GM19467 (cell line): ENCODE measurements around the gene ONECUT1.

Source experiments
- ATAC-seq: cut with Tn5 transposase; IDR thresholded peaks from one replicate; pipeline ENCODE4 v1.9.1; 2021; ENCODE audit warnings: mild to moderate bottlenecking, moderate library complexity; ENCODE audit not compliant: unreplicated experiment

ONECUT1 gene

DNA sequence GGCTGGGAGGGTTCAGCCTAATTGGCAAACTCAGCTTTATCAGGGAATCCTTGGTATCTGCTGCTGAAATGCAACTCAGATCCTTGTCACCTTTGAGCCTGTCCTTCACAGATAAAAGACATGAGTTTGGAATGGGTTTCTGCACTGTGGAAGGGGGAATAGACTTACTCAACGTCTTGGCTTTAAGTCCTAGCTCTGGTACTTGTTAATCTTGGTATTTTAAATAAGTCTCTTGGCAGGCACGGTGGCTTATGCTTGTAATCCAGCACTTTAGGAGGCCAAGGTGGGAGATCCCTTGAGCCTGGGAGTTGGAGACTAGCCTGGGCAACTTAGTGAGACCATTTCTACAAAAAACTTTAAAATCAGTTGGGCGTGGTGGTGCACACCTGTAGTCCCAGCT lies 55.8 kb downstream of the ONECUT1 start:
- ATAC-seq = no peak

DNA sequence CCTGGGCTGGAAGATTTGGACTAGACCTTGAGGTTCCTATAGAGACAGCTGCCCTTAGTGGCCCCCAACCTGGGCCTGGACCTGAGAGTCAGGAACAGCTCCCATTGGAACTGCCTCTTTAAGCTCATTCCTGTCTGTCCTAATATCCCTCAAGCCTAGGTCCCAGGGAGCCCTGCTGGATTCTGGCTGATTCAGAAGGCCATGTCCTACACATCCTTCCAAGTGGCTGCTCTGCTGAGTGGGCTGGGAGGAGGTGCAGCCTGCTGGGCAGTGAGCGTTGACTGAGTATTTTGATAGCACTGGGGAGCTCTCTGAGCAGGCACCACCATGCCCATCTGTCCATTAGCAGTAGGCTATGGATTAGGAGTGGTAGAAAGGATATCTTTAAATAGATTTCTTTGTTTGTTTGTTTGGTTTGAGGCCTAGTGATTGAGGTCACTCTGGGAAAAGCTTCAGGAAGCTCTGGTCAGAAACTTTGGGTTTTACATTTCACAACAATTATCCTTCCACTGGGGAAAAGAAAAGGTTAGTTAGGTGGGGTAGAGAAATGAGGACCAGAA lies 56.4 kb downstream of the ONECUT1 start:
- no peak for ATAC-seq

DNA sequence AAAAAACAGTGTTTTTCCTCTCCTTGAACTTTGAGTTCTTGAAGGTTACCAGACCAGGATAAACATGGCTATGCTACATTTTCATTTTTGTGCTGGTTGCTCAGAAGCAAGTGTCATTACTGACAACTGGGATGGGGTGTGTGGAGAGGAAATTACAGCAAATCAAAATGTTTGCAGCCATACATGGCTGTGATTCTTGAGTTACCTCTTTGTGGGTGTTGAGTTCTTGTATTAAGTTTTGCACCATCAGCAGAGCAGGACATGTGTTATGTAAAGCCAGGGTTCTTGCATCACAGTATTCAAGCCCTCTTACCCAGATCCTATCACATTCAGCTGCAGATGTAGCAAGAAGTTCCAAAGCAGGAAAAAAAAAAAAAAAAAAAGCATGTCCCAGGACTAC lies 57.0 kb downstream of the ONECUT1 start:
- no peak for ATAC-seq

DNA sequence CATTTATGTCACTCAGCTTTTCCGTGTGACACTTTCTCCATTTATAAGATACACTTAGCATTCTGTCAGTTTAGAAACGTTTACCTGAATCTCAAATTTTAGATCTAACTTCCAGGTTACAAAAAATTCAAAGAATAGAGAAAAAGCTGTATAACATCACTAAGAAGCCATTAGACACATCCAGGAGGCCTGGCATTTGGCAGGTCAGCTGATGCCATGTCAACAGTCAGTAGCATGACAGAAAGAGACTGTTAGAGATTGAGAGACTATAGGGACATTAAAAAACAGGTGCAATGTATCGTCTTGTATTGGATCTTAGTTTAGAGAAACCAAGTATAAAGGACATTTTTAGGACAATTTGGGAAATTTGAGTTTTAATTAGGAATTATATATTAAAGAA lies 57.6 kb downstream of the ONECUT1 start:
- no peak for ATAC-seq

DNA sequence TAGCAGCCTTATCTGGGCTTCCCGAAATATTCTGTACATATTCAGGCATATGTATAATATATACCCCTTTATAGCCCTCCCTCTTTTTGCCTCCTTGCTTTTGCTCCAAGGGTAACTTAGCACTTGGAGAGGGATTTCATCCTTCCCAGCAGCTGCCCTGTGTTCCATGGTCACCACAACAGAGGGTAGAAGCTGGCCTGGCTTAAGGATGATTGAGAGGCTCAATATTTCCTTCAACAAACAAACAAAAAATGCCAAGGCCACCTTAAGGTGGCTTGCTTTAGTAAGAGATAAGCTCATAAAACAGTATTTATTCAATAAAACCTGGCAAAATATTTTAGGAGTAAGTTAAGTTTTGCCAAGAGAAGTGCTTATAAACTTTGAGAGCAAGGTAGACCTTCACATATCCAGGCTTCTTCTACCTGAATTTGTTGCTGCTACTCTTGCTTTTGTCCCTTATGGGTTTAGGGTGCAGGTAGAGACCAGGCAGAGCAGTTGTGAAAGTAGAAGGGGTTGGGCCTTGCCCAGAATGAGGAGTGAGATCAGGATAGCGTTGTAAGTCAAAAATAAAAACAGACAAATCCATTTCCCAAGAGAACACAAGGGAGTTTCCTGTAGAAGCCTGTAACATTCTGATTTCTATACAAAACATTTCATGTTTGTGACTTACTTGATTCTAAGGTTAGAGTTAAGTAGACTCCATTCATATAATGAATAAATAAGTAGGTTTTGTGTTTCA lies 58.2 kb downstream of the ONECUT1 start:
- no peak for ATAC-seq

DNA sequence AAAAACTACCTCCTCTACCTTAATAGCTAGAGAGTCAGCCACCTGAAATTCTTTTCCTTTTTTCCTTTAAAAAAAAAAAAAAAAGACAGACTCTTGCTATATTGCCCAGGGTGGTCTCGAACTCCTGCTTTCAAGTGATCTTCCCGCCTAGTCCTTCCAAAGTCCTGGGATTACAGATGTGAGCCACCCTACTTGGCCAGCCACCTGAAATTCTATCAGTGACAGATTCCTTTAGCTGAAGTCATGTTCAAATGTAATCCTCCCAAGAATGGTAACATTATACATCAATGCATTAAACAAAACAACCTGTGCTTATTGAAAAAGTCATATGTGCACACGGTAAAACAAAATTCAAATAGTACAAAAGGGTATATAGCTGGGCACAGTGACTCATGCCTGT lies 59.1 kb downstream of the ONECUT1 start:
- no peak for ATAC-seq

DNA sequence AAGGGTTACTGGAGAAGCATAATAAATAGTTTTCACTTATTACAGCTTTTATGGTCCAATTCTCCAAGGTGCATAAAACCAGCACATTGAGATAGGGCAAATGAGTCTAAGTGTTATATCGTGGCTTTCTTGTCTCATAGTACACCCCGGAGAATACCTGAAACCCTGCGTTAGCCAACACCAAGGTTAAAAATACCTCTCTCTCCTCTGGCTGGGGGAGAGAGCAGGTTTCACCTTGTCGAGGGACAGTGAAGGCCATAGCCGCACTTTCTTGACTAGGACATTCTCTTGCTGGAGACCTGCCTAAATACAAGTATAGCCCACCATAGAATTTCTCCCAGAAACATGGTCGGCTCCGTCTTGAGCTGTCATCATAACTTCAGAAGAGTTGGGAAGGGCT lies 59.5 kb downstream of the ONECUT1 start:
- ATAC-seq = no peak

DNA sequence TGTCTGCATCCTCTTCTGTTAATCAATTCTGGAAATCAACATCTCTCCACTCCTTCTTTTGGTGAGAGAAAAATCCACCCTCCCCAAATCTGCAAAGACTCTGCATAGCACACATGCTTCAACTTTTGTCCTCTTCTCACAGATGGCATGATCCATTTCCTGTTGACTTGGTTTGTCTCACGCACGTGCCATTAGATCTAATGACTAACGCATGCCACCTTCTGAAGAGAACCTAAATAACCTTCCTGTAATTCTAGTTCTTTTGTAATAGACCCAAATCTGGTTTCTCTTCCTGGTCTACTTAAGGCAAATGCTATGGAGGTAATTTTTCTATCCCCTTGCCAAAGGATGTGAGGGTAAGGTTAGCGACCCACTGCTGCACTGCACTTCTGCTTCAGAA lies 60.0 kb downstream of the ONECUT1 start:
- ATAC-seq = peak; percentile 67

DNA sequence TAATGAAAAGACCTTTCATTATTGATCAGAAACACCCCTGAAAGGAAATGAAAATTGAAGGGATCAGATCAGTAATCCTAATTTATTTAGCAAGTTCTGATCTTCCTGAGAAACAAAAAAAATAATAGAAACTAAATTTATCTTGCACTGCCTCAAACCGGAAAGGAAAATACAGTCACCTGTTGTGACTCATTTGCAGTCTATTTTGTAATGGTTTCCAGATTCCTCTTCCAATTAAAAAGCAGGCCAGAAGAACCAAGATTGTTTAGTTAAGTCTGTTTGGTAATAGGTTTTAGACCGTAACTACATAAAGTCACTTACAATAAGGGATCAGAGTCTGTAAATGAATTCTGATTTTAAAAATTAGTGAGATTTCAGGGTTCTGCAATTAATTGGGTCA lies 61.2 kb downstream of the ONECUT1 start:
- no peak for ATAC-seq

DNA sequence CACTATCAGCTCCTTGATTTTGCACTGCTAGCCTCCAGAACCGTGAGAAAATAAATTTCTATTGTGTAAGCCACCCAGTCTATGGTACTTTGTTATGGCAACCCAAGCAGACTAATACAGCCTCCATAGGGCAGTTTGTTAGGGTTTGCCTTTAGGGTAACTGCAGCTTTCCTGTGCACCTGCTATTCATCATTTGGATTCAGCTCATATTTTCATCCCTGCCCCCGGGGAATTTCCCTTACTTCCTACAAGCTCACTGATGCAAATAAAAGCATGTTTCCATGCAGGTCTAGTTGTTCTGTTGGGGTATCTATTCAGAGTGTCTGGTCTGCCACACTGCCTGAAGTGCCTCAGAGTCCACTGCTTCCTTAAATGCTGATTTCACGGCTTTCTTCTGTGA lies 62.3 kb downstream of the ONECUT1 start:
- no peak for ATAC-seq

DNA sequence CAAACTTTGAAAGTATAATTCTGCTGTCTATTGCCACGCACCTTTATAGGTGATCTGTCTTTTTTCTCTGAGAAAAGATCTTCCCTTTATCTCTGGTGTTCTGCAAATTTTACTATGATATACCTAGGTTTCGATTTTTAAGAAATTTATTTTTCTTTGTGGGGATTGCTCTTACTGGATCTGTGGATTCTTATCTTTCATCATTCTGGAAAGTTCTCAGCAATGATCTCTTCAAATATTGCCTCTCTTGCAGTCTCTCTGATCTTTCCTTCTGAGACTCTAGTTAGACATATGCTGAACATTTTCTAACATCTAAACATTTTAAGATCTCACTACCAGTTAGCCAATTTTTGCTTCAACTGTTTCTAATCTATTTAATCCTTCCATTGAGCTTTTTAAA lies 63.9 kb downstream of the ONECUT1 start:
- no peak for ATAC-seq

DNA sequence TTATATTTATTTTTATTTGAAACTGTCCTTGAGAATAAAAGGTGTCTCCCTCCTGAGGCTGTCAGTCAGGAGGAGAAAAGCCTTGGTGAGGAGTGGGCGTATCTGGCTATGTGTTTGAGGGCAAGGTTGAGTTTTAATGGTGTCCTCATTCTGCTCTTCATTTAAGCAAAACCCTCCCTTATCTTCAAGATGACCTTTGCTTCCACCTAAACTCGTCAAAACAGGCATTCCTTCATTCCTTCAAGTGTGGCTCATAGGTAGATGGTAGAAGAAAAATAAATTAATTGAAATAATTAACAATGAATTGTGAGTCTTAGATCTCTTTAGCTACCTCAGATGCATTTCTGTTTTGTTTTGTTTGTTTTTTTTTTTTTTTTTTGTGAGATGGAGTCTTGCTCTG lies 71.6 kb downstream of the ONECUT1 start:
- ATAC-seq = no peak

DNA sequence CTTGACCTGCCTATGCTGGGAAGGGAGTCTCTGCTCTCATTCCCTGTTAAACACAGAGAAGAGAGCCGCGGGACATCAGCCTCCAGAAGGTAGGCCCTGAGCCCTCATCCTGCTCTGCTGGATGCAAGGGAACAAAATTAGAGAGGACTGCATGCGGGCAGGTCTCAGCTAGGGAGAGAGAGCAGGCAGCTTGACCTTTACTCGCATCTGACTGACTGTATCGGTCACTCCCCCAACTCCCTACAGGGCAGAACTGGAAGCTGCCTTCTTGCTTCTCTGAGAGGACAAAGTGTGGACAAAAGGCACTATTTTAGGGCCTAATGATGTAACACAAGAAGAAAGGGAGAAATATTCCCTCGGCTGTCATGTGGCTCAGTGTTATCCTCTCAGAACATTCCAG lies 72.2 kb downstream of the ONECUT1 start:
- no peak for ATAC-seq

DNA sequence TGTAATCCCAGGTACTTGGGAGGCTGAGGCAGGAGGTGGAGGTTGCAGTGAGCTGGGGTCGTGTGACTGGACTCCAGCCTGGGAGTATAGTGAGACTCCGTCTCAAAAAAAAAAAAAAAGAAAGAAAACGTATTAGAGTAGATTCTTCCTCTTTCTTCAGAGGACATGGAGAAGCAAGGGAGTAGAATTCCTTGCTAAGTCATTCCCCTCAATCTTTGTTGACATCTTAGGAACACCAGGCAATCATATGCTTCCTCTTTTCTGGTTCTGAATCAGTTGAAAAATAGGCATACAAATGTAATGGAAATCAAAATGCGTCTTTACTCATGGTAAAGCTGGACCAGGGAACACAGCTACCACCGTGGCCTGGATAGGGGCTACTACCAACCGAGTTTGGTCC lies 72.7 kb downstream of the ONECUT1 start:
- no peak for ATAC-seq

DNA sequence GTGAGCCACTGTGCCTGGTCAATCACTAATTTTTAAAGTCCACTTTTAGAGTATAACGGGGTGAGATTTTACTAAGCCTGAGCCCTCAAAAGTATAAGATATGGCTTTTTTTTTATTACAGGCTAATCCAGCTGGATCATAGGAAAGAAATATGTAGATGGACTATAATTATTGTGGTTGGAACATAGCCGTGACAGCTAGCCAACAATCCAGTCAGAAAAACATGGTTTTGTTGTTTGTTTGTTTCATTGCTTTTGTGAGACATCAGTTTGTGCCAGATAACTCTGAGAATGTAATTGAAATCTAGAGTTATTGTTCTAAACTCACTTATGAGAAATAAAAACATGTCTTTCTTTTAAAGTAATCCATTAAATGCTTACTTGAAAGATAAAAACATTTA lies 73.6 kb downstream of the ONECUT1 start:
- ATAC-seq = no peak

DNA sequence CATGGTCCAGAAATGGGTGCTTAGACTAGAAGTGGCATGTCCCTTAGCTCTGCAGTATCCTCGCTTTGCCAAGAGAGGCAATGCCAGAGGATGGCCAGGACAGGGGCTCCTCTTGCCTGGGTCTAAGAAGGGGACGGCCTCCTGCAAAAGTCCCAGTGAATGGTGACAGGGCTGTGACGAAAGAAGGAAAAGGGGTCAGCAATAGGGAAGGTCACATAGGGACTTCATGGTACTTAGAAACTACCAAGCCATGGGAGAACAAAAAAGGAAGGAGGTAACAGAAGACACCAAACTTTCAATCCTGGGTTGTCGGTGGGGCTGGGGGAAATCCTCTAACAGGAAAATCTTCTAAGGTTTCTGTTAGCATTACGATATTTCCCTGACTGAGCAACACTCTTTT lies 74.7 kb downstream of the ONECUT1 start:
- no peak for ATAC-seq

DNA sequence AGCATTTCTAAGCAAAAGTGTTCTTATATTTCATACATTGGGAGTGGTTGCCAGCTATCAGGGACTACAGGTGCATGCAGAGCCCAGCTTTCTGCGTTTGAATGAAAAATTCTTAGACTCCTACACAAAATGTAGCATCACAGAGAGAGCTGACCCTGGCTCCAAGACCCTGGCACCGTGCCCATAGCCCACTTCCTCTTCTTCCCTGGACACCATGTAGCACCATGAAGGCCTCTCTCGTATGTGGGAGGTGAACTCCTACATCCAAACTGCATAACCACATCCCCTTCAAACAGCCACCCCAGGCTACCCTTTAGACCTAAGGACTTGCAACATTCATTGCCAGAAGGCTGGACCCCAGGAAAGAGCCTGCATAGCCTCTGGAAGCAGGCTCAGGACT lies 75.2 kb downstream of the ONECUT1 start:
- ATAC-seq = no peak

DNA sequence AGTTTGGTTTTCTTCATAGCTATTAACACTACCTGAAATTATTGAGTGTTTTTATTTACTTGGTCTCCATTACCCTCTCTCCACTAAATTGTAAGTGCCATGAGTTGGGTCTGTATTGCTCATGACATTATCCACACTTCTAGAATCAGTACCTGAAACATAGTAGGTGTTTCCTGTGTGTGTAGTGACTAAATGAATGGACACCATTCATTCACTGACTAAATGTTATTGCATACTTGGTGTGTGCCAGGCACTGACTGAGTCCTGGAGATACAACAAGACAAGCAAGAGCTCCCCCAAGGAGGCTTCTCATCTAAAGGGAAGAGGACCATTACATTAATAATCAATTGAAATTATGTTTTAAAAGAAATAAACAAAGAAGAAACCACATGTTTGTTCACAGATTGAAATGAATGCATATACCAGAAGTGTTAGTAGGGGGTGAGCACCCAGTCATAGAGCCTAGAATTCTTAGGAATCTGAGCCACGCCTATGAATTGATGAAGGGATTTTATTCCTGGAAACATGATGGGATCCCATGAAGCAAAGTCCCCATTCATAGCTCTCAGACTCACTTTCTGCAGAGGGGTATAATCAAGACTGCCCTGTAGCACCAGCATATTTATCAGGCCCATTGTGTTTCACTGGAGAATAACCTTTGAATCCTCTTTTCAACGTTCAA lies 79.3 kb downstream of the ONECUT1 start:
- no peak for ATAC-seq

DNA sequence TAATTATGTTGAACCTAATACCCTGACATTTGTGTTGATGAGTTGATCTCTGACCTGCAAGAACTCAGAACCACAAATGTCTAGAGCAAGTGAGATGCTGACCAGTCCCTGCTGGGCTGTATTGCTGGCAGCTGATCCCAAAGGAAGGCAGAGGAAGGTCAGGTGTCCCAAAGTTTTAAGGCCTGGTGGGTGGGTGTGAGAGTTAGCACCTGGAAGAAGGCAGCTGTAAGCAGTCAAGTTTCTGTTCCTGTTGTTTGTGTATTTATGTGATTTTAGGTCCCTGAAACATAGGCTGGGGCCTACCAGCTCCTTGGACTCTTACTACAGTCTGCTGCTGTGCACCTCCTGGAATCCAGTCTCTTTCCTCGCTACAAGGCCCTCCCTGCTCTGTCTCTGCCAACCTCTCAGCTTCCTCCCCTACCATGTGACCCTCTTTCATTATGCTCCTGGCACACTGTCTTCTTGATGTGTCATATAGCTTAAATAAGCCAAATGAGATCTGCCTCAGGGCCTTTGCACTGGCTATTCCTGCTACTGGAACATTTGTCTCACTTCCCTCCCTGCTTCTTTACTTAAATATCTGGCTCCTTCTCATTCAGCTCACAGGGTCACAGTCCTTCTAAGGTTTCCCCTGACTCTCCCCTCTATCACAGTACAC lies 80.0 kb downstream of the ONECUT1 start:
- ATAC-seq = peak; percentile 29

DNA sequence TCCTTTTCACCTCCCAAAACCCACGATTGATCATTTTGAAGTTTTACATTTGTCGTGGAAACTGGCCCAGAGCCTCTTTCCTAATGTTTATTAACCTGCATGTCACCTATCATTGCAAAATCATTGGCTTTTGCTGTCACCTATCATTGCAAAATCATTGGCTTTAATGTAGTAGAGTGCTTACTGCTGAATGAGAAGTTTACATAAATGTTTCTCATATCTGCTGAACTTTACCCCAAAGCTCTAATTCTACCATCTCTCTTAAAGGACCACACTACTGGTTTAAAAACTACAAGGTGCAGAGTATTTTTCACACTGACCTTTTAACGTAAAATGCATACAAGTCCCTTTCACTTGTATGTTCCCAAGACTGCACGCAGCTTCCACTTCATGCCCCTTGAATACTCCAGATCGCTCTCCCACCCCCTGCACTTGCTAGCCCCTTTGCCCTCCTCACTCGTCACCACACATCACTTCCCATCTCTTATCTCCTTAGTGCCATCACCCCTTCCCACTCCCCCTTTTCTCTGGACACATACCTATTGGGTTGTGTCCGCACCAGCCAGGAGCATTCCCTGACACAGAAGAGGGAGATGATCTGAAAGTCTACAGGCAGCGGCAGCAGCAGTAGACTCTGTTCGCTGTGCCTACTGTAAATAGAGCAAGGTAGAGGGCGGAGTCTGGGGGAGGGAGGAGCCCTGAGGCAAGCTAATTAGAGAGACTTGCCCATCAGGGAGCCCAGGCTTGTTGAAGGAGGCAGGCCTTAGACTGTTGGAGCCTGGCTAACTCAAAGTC lies 80.8 kb downstream of the ONECUT1 start:
- ATAC-seq = peak; percentile 88
